Upper lobe of left lung (tissue), 4 donors: ENCODE measurements around the gene FCAMR.

Source experiments
- EP300 ChIP-seq, 4 donors: sonication (generic); formaldehyde crosslinking; IDR thresholded peaks; one replicate each; pipeline ENCODE4 v1.5.1; 2017; ENCODE audit warnings: antibody characterized with exemption in 4 of 4, control low read depth in 2 of 4
- POLR2A ChIP-seq, 4 donors: fragments of 450-650 bp; IDR thresholded peaks; one replicate each; pipeline ENCODE4 v1.5.1; 2016 to 2017; ENCODE audit warnings: antibody characterized with exemption in 4 of 4, mild to moderate bottlenecking in 2 of 4

DNA sequence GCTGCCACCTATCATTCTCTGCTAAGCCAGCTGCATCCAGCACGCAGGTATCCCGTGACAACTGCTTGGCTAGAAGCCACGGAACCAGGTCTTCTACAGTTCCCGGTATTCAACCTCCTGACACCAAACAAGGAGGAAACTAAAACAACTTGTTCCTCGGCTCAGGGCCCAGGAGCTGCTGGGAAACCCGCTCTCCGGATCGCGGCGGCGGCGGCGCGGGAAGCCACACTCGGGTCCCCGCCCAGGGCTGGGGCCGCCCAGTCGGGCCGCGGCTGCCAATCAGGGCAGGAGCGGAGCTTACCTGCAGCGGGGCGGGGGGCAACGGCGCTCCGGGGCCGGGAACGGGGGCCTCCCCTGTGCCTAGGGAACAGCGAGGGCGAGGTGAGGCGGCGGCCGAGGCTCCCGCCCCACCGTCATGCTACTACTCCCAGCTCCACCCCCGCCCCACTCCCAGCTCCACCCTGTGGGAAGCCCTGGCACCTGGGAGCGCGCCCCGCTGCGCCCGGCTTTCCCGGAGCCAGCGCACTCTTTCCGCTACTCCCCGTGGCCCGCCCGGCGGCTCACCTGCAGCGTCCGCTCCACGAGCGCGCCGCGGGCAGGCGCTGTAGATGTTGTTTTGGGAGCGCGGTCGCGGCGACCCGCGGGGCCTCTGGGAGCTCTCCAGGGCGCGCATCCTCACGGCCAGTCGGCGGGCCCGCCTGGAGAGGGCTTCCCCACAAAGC, 60.9 kb downstream of the FCAMR start:
- TF ChIP-seq EP300 (IDR thresholded peaks at IDR 0.05): peak in 3 of 4 donors; percentile 75 to 98 (median 88)
- peak in 1 of 4 donors; percentile 37 for TF ChIP-seq POLR2A (IDR thresholded peaks at IDR 0.05)
